H1 (cell line): Measurements from ENCODE around the gene ZKSCAN1. TPM values are rescaled to one million over a fixed set of nuclear protein-coding genes. Genes with fewer than 3 reads are reported as not detected.

Experiments used
- CTCF ChIA-PET: fragments of 300-600 bp; sonication (Branson Sonifier 250); formaldehyde crosslinking; loops from one replicate; lab custom pipeline; 2021; ENCODE audit not compliant: partially characterized antibody; lab: Charles Lee
- POLR2A ChIA-PET: fragments of 300-600 bp; sonication (Branson Sonifier 250); formaldehyde crosslinking; loops from one replicate; lab custom pipeline; 2021; ENCODE audit warnings: inconsistent platforms; ENCODE audit not compliant: partially characterized antibody; lab: Charles Lee
- DNase-seq, 2 experiments: peaks; one replicate each; pipeline versions ENCODE4 v3.0.0 to v3.0.0-alpha.2; 2010 to 2022; ENCODE audit warnings: low spot score in 2 of 2, low read depth in 1 of 2, mixed read lengths in 1 of 2
- FAIRE-seq: peaks from 2 replicates; lab custom pipeline; 2011; peaks lifted over from hg19 to GRCh38; lab: Jason Lieb, UNC
- H2AFZ ChIP-seq: 2 replicates; pipeline ENCODE4 v1.8.1; 2012; ENCODE audit warnings: low read length, inconsistent platforms
- H2AK5ac ChIP-seq: 2 replicates; pipeline ENCODE4 v1.6.1; 2013; ENCODE audit warnings: low read depth, low read length
- H2BK120ac ChIP-seq: replicated peaks from 2 replicates; pipeline ENCODE3; 2013; ENCODE audit warnings: low read depth, low read length, inconsistent platforms
- H2BK12ac ChIP-seq: 2 replicates; pipeline ENCODE4 v1.6.1; 2013; ENCODE audit warnings: low read depth, low read length
- H2BK15ac ChIP-seq: 2 replicates; pipeline ENCODE4 v1.6.1; 2013; ENCODE audit warnings: low read length
- H2BK20ac ChIP-seq: 2 replicates; pipeline ENCODE4 v1.6.1; 2013; ENCODE audit warnings: low read length
- H2BK5ac ChIP-seq: 2 replicates; pipeline ENCODE4 v1.6.1; 2013; ENCODE audit warnings: low read depth, low read length
- H3K14ac ChIP-seq: 2 replicates; pipeline ENCODE4 v1.6.1; 2013; ENCODE audit warnings: inconsistent platforms; ENCODE audit not compliant: insufficient read length
- H3K18ac ChIP-seq: 2 replicates; pipeline ENCODE4 v1.6.1; 2013; ENCODE audit warnings: low read length; ENCODE audit errors: extremely low read depth
- H3K23ac ChIP-seq: 2 replicates; pipeline ENCODE4 v1.6.1; 2013; ENCODE audit warnings: inconsistent platforms; ENCODE audit not compliant: insufficient read length
- H3K23me2 ChIP-seq: 2 replicates; pipeline ENCODE4 v1.6.1; 2013; ENCODE audit warnings: low read depth, low read length
- H3K27ac ChIP-seq: 2 replicates; pipeline ENCODE4 v1.6.1; 2011; ENCODE audit warnings: low read depth, low read length, inconsistent platforms
- H3K27me3 ChIP-seq, 4 experiments: replicated peaks in 1 of 4; 1 replicate in 1 of 4; 2 replicates in 3 of 4; pipeline versions ENCODE4 v1.6.1 to v1.8.1; 2011 to 2013; ENCODE audit warnings: low read length in 3 of 4, mild to moderate bottlenecking in 3 of 4, inconsistent platforms in 2 of 4, mixed read lengths in 2 of 4, moderate library complexity in 1 of 4; ENCODE audit not compliant: control insufficient read depth in 3 of 4, insufficient read depth in 3 of 4; ENCODE audit errors: extremely low read depth in 1 of 4
- H3K36me3 ChIP-seq, 4 experiments: 2 replicates each; pipeline versions ENCODE4 v1.6.1 to v1.8.1; 2011 to 2013; ENCODE audit warnings: mild to moderate bottlenecking in 4 of 4, low read length in 3 of 4, moderate library complexity in 2 of 4, control low read depth in 1 of 4, inconsistent platforms in 1 of 4; ENCODE audit not compliant: insufficient read depth in 4 of 4, control insufficient read depth in 2 of 4
- H3K4ac ChIP-seq: replicated peaks from 2 replicates; pipeline ENCODE3; 2013; ENCODE audit warnings: low read length, low read depth, mixed read lengths, inconsistent platforms; ENCODE audit not compliant: insufficient read length
- H3K4me1 ChIP-seq, 4 experiments: replicated peaks in 1 of 4; 1 replicate in 1 of 4; 2 replicates in 3 of 4; pipeline versions ENCODE4 v1.6.1 to v1.8.1; 2011 to 2013; ENCODE audit warnings: low read length in 3 of 4, inconsistent platforms in 2 of 4, mixed read lengths in 1 of 4; ENCODE audit not compliant: insufficient read depth in 4 of 4, control insufficient read depth in 3 of 4
- H3K4me2 ChIP-seq, 2 experiments: 2 replicates each; pipeline versions ENCODE4 v1.6.1 to v1.8.1; 2011 to 2013; ENCODE audit warnings: low read depth in 2 of 2, low read length in 2 of 2, control low read depth in 1 of 2, inconsistent platforms in 1 of 2, mild to moderate bottlenecking in 1 of 2; ENCODE audit not compliant: insufficient read depth in 1 of 2
- H3K4me3 ChIP-seq, 4 experiments: fragments of 200-600, 300-600 bp in 1 of 4; sonication (generic), shearing (Covaris generic), sonication (Bioruptor Twin) in 1 of 4; 2 replicates each; pipeline versions ENCODE4 v1.5.1 to v1.8.1; 2011 to 2016; ENCODE audit warnings: low read length in 4 of 4, low read depth in 3 of 4, control low read depth in 2 of 4, inconsistent platforms in 2 of 4, mild to moderate bottlenecking in 2 of 4, mixed read lengths in 1 of 4, moderate library complexity in 1 of 4; ENCODE audit not compliant: insufficient read depth in 2 of 4; ENCODE audit errors: extremely low read depth in 1 of 4
- H3K56ac ChIP-seq: replicated peaks from 2 replicates; pipeline ENCODE3; 2013; ENCODE audit warnings: low read depth, mild to moderate bottlenecking, mixed read lengths, low read length, inconsistent platforms; ENCODE audit not compliant: insufficient read length
- H3K79me1 ChIP-seq: 2 replicates; pipeline ENCODE4 v1.6.1; 2013; ENCODE audit warnings: low read depth, low read length, control low read depth
- H3K79me2 ChIP-seq, 2 experiments: 2 replicates each; pipeline versions ENCODE4 v1.6.1 to v1.8.1; 2012 to 2013; ENCODE audit warnings: low read length in 2 of 2, mild to moderate bottlenecking in 2 of 2, inconsistent platforms in 1 of 2; ENCODE audit not compliant: insufficient read depth in 2 of 2, control insufficient read depth in 1 of 2
- H3K9ac ChIP-seq, 4 experiments: replicated peaks in 1 of 4; 1 replicate in 1 of 4; 2 replicates in 3 of 4; pipeline versions ENCODE4 v1.6.1 to v1.8.1; 2011 to 2013; ENCODE audit warnings: low read depth in 3 of 4, low read length in 3 of 4, control low read depth in 2 of 4, mild to moderate bottlenecking in 2 of 4, moderate library complexity in 2 of 4, inconsistent platforms in 1 of 4; ENCODE audit errors: extremely low read depth in 1 of 4
- H3K9me3 ChIP-seq, 2 experiments: 2 replicates each; pipeline versions ENCODE4 v1.6.1 to v1.8.1; 2012 to 2013; ENCODE audit warnings: mild to moderate bottlenecking in 2 of 2, moderate library complexity in 2 of 2, control low read depth in 1 of 2, inconsistent platforms in 1 of 2, low read depth in 1 of 2, low read length in 1 of 2, mixed read lengths in 1 of 2; ENCODE audit not compliant: insufficient read depth in 2 of 2
- H4K20me1 ChIP-seq, 2 experiments: replicated peaks in 1 of 2; 2 replicates each; pipeline versions ENCODE3 to v1.8.1; 2011 to 2013; ENCODE audit warnings: inconsistent platforms in 2 of 2, low read length in 2 of 2, mild to moderate bottlenecking in 1 of 2; ENCODE audit not compliant: insufficient read depth in 2 of 2, control insufficient read depth in 1 of 2
- H4K5ac ChIP-seq: 2 replicates; pipeline ENCODE4 v1.6.1; 2013; ENCODE audit warnings: low read length, low read depth, mixed read lengths, inconsistent platforms; ENCODE audit not compliant: insufficient read length
- H4K8ac ChIP-seq: 2 replicates; pipeline ENCODE4 v1.8.0; 2013; ENCODE audit warnings: mild to moderate bottlenecking, moderate library complexity, low read length, inconsistent platforms; ENCODE audit not compliant: insufficient read depth; ENCODE audit errors: extremely low read depth
- H4K91ac ChIP-seq: replicated peaks from 2 replicates; pipeline ENCODE3; 2013; ENCODE audit warnings: low read length, mixed read lengths, inconsistent platforms; ENCODE audit not compliant: insufficient read length
- ASH2L ChIP-seq: fragments of 200-600, 300-600 bp; sonication (generic); IDR thresholded peaks from one replicate; pipeline ENCODE4 v1.7.1; 2017; ENCODE audit warnings: low read length
- CTCF ChIP-seq, 3 experiments: IDR thresholded peaks; 1 replicate in 2 of 3; 2 replicates in 1 of 3; pipeline versions ENCODE4 v1.5.1 to v1.6.1; 2011; ENCODE audit warnings: low read length in 3 of 3, mild to moderate bottlenecking in 3 of 3, inconsistent platforms in 2 of 3, low read depth in 1 of 3, moderate library complexity in 1 of 3; ENCODE audit not compliant: insufficient read depth in 1 of 3; ENCODE audit errors: control extremely low read depth in 1 of 3
- KDM4A ChIP-seq: IDR thresholded peaks from one replicate; pipeline ENCODE4 v1.7.1; 2012; ENCODE audit warnings: low read depth, mild to moderate bottlenecking, moderate library complexity, low read length, inconsistent platforms; ENCODE audit not compliant: severe bottlenecking
- POU5F1 ChIP-seq: IDR thresholded peaks from 2 replicates; pipeline ENCODE4 v1.6.1; 2011; ENCODE audit warnings: low read depth, mild to moderate bottlenecking, low read length, moderate library complexity
- RBBP5 ChIP-seq: IDR thresholded peaks from 2 replicates; pipeline ENCODE4 v1.7.1; 2012; ENCODE audit warnings: low read depth, mild to moderate bottlenecking, inconsistent platforms, low read length, moderate library complexity, borderline replicate concordance
- TAF7 ChIP-seq: optimal IDR thresholded peaks from 2 replicates; pipeline ENCODE3; 2011; ENCODE audit warnings: low read depth, mild to moderate bottlenecking, inconsistent platforms, low read length, moderate library complexity, borderline replicate concordance
- WGBS, 2 experiments: shearing (Covaris generic) in 1 of 2; methylation state at CpG; one replicate each; pipeline versions ENCODE4 v1.1.6 to v1.1.7; 2013 to 2015; ENCODE audit warnings: low lambda C conversion rate in 2 of 2, mixed read lengths in 2 of 2, inconsistent platforms in 1 of 2, low coverage in 1 of 2, missing lambda C conversion rate in 1 of 2; ENCODE audit not compliant: insufficient replicate concordance in 2 of 2, insufficient coverage in 1 of 2, insufficient read length in 1 of 2; ENCODE audit errors: extremely low coverage in 1 of 2, missing lambda C conversion rate in 1 of 2; 5-methylcytosine and 5-hydroxymethylcytosine counted together
- polyA plus RNA-seq, 7 experiments: library from polyadenylated mRNA; depleted of rRNA in 3 of 7; stranded (reverse) in 5 of 7; unstranded in 2 of 7; fragments of >200 nt in 5 of 7; fragments of 200-250 nt in 2 of 7; gene quantifications; 1 replicate in 5 of 7; 2 replicates in 1 of 7; 4 replicates in 1 of 7; pipeline versions ENCODE4 v1.2.1 to v1.2.3, GENCODE V29; 2011 to 2013; ENCODE audit warnings: missing spikeins in 2 of 7, mixed read lengths in 2 of 7
- total RNA-seq: library from RNA; stranded (reverse); fragmentation: NEBNext Ultra II Directional; extraction: Animal tissue kit (Norgen Biotek cat#: 25700); gene quantifications from 2 replicates; pipeline ENCODE4 v1.2.1, GENCODE V29; 2021

The ZKSCAN1 gene
- total and polyA plus RNA-seq, 2 of the 8 experiments (the other 6 are each of a cell fraction or from before 2014, with no cell fraction given), result 8.2 to 40.6 TPM

- Histone ChIP-seq H3K9ac (no peak overlapping the region), H3K4ac (no peak overlapping the region), H3K23ac (no peak overlapping the region), H3K27me3 (no peaks in the 10 kb centered on the region), H2BK5ac (no peak overlapping the region), H3K23me2 (no peaks in the 10 kb centered on the region), H3K18ac (no peak overlapping the region), H2BK20ac (no peak overlapping the region), H4K5ac (no peak overlapping the region), H4K8ac (no peak overlapping the region), H3K27ac (no peak overlapping the region), H3K79me2 (no peaks in the 10 kb centered on the region), H2AK5ac (no peak overlapping the region), H2BK12ac (no peak overlapping the region), H4K91ac (no peak overlapping the region), H4K20me1 (no peaks in the 10 kb centered on the region), H3K36me3 (no peaks in the 10 kb centered on the region), H2AFZ (no peak overlapping the region), H3K4me2 (no peak overlapping the region), H3K9me3 (no peaks in the 10 kb centered on the region), H3K14ac (no peak overlapping the region), H3K4me3 (no peak overlapping the region), H3K79me1 (no peaks in the 10 kb centered on the region), H3K4me1 (no peaks in the 10 kb centered on the region), H2BK15ac (no peak overlapping the region), H2BK120ac (no peak overlapping the region), H3K56ac (no peak overlapping the region)
- POLR2A ChIA-PET, result interaction anchor here (0.7 to 1.2 kb wide), 4 partner anchors 25 to 1195 kb away, joined by 3 read pairs; no protein-coding TSS in a partner anchor
- WGBS, 2 experiments, result 88% methylated on average over 3 of the region's 3 CpGs; no CpG with 5 or more reads in 1 of the 2 experiments
- TF ChIP-seq CTCF (IDR thresholded peaks at IDR 0.05; ENCODE audit: control extremely low read depth in 1 of 3, insufficient read depth in 1 of 3, low read depth in 1 of 3, low read length in 3 of 3) (no peak), POU5F1 (no peak), TAF7 (no peak), KDM4A (no peak), ASH2L (no peak), RBBP5 (no peak)
- FAIRE-seq (no peak), DNase-seq (no peak)
- CTCF ChIA-PET, result interaction anchor here (0.6 to 3.9 kb wide), 5 partner anchors 9 to 531 kb away, joined by 3 to 16 read pairs (median 3); partner anchors contain the start of gene PTCD1
Measured at GRCh38 chr7:99969298-99969697, 46.1 kb upstream of the ZKSCAN1 start.
